Measurements from ENCODE around the gene EFCAB13.

The EFCAB13 gene

DNA sequence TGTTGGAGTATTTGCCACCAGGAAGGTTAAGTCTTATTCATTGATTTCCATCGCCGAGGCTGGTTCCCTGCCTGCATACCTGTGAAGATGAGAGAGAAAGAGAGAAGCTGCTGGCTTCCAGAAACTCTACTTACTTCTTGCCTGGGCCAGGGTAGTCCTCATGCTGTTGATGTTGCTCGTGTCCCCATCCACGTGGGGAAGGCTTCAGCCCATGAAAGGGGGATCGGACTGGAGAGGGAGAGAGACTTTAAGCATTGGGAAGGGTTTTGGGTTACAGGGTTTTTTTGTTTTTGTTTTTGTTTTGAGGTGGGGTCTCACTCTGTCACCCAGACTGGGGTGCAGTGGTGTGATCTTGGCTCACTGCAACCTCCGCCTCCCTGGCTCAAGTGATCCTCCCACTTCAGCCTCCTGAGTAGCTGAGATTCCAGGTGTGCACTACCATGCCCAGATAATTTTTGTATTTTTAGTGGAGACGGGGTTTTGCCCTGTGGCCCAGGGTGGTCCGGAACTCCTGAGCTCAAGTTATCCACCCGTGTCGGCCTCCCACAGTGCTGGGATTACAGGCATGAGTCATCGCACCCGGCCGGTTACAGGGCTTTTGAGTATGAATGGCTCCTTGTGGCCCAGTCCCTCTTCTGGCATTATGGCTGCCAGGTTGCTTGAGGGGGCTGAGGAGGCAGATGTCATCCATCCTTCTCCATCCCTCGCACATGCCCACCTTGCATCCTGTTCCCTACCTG lies 43.5 kb upstream of the EFCAB13 start:
- H3K9ac ChIP-seq, result no peak overlapping the region
- H3K27me3 ChIP-seq (ENCODE audit: control insufficient read depth, insufficient read depth, low read length), result no peaks in the 10 kb centered on the region
- no peaks in the 10 kb centered on the region for H3K79me2 ChIP-seq
- H3K36me3 ChIP-seq (ENCODE audit: control insufficient read depth, insufficient read depth, low read length), result no peaks in the 10 kb centered on the region
- H2AFZ ChIP-seq, result peak overlapping the region; percentile 68
- H3K4me2 ChIP-seq (ENCODE audit: low read length), result no peak overlapping the region
- peak overlapping the region; percentile 94 for H3K27ac ChIP-seq
- TF ChIP-seq, protein P1, sequence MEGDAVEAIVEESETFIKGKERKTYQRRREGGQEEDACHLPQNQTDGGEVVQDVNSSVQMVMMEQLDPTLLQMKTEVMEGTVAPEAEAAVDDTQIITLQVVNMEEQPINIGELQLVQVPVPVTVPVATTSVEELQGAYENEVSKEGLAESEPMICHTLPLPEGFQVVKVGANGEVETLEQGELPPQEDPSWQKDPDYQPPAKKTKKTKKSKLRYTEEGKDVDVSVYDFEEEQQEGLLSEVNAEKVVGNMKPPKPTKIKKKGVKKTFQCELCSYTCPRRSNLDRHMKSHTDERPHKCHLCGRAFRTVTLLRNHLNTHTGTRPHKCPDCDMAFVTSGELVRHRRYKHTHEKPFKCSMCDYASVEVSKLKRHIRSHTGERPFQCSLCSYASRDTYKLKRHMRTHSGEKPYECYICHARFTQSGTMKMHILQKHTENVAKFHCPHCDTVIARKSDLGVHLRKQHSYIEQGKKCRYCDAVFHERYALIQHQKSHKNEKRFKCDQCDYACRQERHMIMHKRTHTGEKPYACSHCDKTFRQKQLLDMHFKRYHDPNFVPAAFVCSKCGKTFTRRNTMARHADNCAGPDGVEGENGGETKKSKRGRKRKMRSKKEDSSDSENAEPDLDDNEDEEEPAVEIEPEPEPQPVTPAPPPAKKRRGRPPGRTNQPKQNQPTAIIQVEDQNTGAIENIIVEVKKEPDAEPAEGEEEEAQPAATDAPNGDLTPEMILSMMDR (IDR thresholded peaks at IDR 0.05), result no peak
- peaks cover 52% of the 10 kb centered on the region for H3K4me1 ChIP-seq
- no peaks in the 10 kb centered on the region for H3K9me3 ChIP-seq (ENCODE audit: control insufficient read depth, low read length)
- H3K4me3 ChIP-seq (ENCODE audit: low read depth, low read length), result no peak overlapping the region

DNA sequence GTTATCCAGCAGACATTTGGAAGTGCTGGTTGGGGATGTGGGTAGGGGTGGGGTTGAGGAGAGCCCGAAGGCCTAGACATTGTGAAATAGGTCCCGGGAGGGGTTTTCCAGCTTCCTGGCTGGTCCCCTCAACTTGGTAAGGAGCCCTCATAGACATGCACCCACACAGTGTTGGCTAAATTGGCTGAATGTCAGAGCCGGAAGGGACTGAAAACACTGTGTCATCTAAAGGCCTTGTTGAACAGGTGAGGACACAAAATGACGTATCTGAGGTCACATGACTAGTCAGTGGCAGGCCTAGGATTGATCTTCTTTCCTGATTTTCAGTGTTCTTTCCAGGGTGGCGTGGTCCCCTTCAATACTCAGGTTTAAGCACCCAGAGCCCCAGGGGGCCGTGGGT lies 42.5 kb upstream of the EFCAB13 start:
- no peak overlapping the region for H3K4me2 ChIP-seq (ENCODE audit: low read length)
- no peak overlapping the region for H3K4me3 ChIP-seq (ENCODE audit: low read depth, low read length)
- H3K36me3 ChIP-seq (ENCODE audit: control insufficient read depth, insufficient read depth, low read length), result no peaks in the 10 kb centered on the region
- H3K9me3 ChIP-seq (ENCODE audit: control insufficient read depth, low read length), result no peaks in the 10 kb centered on the region
- no peak overlapping the region for H3K27ac ChIP-seq
- TF ChIP-seq, protein P1 (IDR thresholded peaks at IDR 0.05), result no peak
- H3K27me3 ChIP-seq (ENCODE audit: control insufficient read depth, insufficient read depth, low read length), result no peaks in the 10 kb centered on the region
- H3K4me1 ChIP-seq, result peaks cover 42% of the 10 kb centered on the region
- no peak overlapping the region for H3K9ac ChIP-seq
- no peaks in the 10 kb centered on the region for H3K79me2 ChIP-seq
- no peak overlapping the region for H2AFZ ChIP-seq

DNA sequence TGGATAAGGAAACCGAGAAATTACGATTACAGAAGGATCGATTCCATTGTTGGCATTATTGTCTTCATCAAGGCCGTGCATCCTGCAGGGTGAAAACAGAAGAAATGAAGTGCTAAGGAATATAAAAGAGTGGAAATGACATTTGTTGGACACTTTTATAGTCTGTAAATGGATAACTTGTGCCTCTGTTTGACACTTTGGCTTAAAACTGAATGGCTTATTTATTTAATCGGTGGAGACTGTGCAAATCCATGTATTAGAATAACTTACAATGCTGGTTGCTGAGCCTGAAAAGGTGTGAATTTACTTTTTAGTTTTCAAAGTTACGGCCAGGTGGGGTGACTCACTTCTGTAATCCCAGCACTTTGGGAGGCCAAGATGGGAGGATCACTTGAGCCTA lies 38.8 kb upstream of the EFCAB13 start:
- H3K79me2 ChIP-seq, result no peaks in the 10 kb centered on the region
- no peaks in the 10 kb centered on the region for H3K36me3 ChIP-seq (ENCODE audit: control insufficient read depth, insufficient read depth, low read length)
- no peak overlapping the region for H3K4me2 ChIP-seq (ENCODE audit: low read length)
- H3K9ac ChIP-seq, result no peak overlapping the region
- H3K27me3 ChIP-seq (ENCODE audit: control insufficient read depth, insufficient read depth, low read length), result no peaks in the 10 kb centered on the region
- H2AFZ ChIP-seq, result no peak overlapping the region
- no peaks in the 10 kb centered on the region for H3K9me3 ChIP-seq (ENCODE audit: control insufficient read depth, low read length)
- H3K4me3 ChIP-seq (ENCODE audit: low read depth, low read length), result no peak overlapping the region
- H3K27ac ChIP-seq, result no peak overlapping the region
- peaks cover 27% of the 10 kb centered on the region for H3K4me1 ChIP-seq
- TF ChIP-seq, protein P1 (IDR thresholded peaks at IDR 0.05), result no peak

DNA sequence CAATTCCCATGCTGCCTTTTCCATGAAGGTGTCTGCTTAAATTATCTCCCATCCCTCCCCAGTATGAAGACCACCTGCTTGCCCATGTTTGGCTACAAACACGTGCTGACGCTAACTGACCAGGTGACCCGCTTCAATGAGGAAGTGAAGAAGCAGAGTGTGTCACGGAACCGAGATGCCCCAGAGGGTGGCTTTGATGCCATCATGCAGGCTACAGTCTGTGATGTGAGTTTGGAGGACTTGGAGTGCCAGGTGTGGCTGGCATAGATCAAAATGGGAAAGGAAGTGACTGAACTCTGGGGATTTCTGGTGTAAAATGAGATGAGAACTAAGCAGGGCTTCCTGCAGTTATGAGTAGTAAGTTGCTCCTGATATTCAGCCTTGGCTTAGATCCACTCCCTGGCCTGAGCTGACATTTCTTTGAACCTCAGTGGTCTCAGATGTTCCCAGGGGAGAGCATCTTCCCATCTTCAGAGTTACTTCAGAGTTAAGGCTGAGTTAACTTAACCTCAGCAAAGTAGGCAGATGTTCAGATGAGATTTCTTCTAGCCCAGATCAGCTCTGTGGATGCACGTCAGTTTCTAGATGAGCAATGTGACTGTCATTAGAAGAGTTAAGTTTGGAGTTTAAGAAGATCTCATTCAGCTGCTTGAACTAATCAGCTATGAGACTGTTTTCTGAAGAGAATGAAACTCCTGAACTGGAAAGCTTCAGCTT lies 37.4 kb upstream of the EFCAB13 start:
- Histone ChIP-seq H3K4me2 (ENCODE audit: low read length) (peak overlapping the region; percentile 4), H3K27me3 (ENCODE audit: control insufficient read depth, insufficient read depth, low read length) (no peaks in the 10 kb centered on the region), H3K27ac (peak overlapping the region; percentile 1), H3K9me3 (ENCODE audit: control insufficient read depth, low read length) (no peaks in the 10 kb centered on the region), H3K4me3 (ENCODE audit: low read depth, low read length) (no peak overlapping the region), H3K79me2 (no peaks in the 10 kb centered on the region), H2AFZ (peak overlapping the region; percentile 16), H3K9ac (no peak overlapping the region), H3K36me3 (ENCODE audit: control insufficient read depth, insufficient read depth, low read length) (no peaks in the 10 kb centered on the region), H3K4me1 (peaks cover 22% of the 10 kb centered on the region)
- TF ChIP-seq, protein P1 (IDR thresholded peaks at IDR 0.05), result no peak
